Right atrium auricular region (tissue), 2 donors: ENCODE measurements around the gene ST3GAL2. TPM values are rescaled to one million over a fixed set of nuclear protein-coding genes. Genes with fewer than 3 reads are reported as not detected.

Experiments used
- DNase-seq: peaks from one replicate; pipeline ENCODE4 v3.0.0-alpha.2; 2019; ENCODE audit warnings: low spot score
- H3K27ac ChIP-seq, 2 donors: fragments of 200-600 bp; sonication (generic); 1 replicate in 1 of 2; 2 replicates in 1 of 2; pipeline ENCODE4 v1.5.1; 2016 to 2019
- H3K27me3 ChIP-seq, 2 donors: fragments of 200-600 bp; sonication (generic); one replicate each; pipeline versions ENCODE4 v1.5.1 to v1.6.0; 2017 to 2019
- H3K36me3 ChIP-seq: fragments of 200-600 bp; sonication (generic); one replicate; pipeline ENCODE4 v1.5.1; 2016
- H3K4me1 ChIP-seq, 2 donors: fragments of 200-600 bp; sonication (generic); one replicate each; pipeline versions ENCODE4 v1.5.1 to v1.6.0; 2017 to 2019
- H3K4me3 ChIP-seq, 2 donors: fragments of 200-600 bp; sonication (generic); 1 replicate in 1 of 2; 2 replicates in 1 of 2; pipeline ENCODE4 v1.5.1; 2017 to 2019; ENCODE audit warnings: mild to moderate bottlenecking in 1 of 2, moderate library complexity in 1 of 2
- H3K9me3 ChIP-seq, 2 donors: fragments of 200-600 bp; sonication (generic); one replicate each; pipeline ENCODE4 v1.5.1; 2019
- total RNA-seq, 2 donors: library from RNA; depleted of rRNA; stranded (reverse); fragments of >200 nt; gene quantifications; one replicate each; pipeline ENCODE4 v1.1.0, GENCODE V29; 2016
- TF ChIP-seq, protein P1 (sequence below), 2 donors: fragments of 200-600 bp; sonication (generic); IDR thresholded peaks; one replicate each; pipeline ENCODE4 v1.5.1; 2019; ENCODE audit warnings: antibody characterized with exemption in 2 of 2

ST3GAL2 gene
- total RNA-seq, 2 donors from 2014 or later, result 13.5 to 16.9 TPM

DNA sequence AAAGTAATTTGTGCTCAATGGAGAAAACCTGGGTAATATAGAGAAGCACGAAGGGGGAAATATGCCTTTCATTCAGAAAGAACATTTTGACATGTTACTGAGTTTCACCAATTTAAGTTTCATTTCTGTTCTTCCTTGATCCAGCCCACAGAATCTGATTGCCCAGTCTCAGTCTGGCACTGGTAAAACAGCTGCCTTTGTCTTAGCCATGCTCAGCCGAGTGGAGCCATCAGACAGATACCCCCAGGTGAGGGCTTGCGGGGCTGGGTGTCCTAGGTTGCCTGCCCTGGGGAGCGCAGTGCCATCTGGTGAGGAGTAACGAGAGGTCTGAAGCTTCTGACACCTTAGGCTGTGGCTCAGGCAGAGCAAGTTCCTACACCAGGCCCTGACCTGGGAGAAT is 74.5 kb downstream of the ST3GAL2 start:
- H3K9me3 ChIP-seq, result no peaks in the 10 kb centered on the region
- H3K27ac ChIP-seq, result no peak overlapping the region
- no peak for DNase-seq
- no peaks in the 10 kb centered on the region for H3K4me1 ChIP-seq
- no peaks in the 10 kb centered on the region for H3K27me3 ChIP-seq
- no peak overlapping the region for H3K4me3 ChIP-seq
- TF ChIP-seq, protein P1, sequence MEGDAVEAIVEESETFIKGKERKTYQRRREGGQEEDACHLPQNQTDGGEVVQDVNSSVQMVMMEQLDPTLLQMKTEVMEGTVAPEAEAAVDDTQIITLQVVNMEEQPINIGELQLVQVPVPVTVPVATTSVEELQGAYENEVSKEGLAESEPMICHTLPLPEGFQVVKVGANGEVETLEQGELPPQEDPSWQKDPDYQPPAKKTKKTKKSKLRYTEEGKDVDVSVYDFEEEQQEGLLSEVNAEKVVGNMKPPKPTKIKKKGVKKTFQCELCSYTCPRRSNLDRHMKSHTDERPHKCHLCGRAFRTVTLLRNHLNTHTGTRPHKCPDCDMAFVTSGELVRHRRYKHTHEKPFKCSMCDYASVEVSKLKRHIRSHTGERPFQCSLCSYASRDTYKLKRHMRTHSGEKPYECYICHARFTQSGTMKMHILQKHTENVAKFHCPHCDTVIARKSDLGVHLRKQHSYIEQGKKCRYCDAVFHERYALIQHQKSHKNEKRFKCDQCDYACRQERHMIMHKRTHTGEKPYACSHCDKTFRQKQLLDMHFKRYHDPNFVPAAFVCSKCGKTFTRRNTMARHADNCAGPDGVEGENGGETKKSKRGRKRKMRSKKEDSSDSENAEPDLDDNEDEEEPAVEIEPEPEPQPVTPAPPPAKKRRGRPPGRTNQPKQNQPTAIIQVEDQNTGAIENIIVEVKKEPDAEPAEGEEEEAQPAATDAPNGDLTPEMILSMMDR (IDR thresholded peaks at IDR 0.05), result no peak
- H3K36me3 ChIP-seq, result peaks cover 97% of the 10 kb centered on the region

GRCh38 chr16:70359552-70359951 is 79.3 kb downstream of the ST3GAL2 start:
- Histone ChIP-seq H3K4me1 (no peaks in the 10 kb centered on the region), H3K27me3 (no peaks in the 10 kb centered on the region), H3K27ac (no peak overlapping the region), H3K36me3 (peaks cover 96% of the 10 kb centered on the region), H3K9me3 (no peaks in the 10 kb centered on the region), H3K4me3 (no peak overlapping the region)
- TF ChIP-seq, protein P1 (IDR thresholded peaks at IDR 0.05), result no peak
- no peak for DNase-seq

DNA sequence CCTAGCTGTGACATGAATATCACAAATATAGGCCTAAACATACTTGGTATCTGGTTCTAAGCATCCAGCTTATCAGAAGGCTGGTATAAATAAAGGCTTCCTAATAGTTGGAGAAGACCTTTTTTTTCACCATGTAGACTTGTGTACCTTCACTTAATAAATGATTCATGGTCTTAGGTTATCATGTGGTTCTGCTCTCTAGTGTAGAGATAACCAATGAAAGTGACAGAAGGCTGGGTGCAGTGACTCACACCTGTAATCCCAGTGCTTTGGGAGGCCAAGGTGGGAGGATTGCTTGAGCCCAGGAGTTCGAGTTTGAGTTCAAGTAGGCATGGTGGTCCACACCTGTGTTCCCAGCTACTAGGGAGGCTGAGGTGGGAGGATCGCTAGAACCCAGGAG is 89.1 kb downstream of the ST3GAL2 start:
- Histone ChIP-seq H3K4me1 (peaks cover 0 to 29% of the 10 kb centered on the region in 2 donors), H3K27me3 (no peaks in the 10 kb centered on the region), H3K4me3 (no peak overlapping the region), H3K9me3 (no peaks in the 10 kb centered on the region), H3K27ac (no peak overlapping the region), H3K36me3 (peaks cover 33% of the 10 kb centered on the region)
- TF ChIP-seq, protein P1 (IDR thresholded peaks at IDR 0.05), result no peak
- DNase-seq, result no peak

DNA sequence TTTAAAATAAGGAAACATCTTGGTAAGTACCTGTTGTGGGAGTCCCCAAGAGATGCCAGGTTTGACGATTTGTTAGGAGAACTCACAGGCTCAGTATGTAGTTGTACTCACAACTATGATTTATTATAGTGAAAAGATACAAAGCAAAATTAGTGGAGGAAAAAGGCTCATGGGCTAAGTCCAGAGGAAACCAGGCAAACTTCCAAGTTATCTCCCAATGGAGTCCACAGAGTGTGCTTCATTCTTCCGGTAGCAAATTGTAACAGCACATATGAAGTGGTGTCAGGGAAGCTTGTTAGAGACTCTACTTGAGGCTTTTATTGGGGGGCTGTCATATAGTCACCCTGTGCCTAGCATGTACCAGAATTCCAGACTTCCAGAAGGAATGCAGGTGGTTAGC is 89.9 kb downstream of the ST3GAL2 start:
- Histone ChIP-seq H3K9me3 (no peaks in the 10 kb centered on the region), H3K36me3 (peaks cover 29% of the 10 kb centered on the region), H3K27me3 (no peaks in the 10 kb centered on the region), H3K4me3 (no peak overlapping the region), H3K27ac (no peak overlapping the region), H3K4me1 (peaks cover 0 to 29% of the 10 kb centered on the region in 2 donors)
- DNase-seq, result no peak
- TF ChIP-seq, protein P1 (IDR thresholded peaks at IDR 0.05), result no peak

GRCh38 chr16:70345840-70346239 is 93.1 kb downstream of the ST3GAL2 start:
- H3K4me1 ChIP-seq, result peaks cover 0 to 29% of the 10 kb centered on the region in 2 donors

DNA sequence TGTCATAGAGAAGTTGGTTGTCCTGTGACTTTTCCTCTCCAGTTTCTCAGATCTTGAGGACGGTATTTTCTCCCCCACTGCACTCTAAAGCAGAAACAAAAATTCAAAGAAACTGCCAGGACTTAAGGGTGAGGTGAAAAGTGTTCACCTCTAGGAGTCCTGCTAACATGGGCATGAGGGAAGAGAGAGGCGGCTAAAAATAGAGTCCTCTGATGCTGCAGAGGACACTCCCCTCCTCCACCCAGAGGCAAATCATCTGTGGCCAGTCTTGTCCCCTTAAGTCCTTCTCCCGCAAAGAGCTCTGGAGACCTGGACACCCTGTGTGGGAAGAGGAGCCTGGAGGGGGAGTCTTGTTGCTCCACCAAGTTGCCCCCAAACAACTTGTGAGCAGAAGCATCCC is 96.9 kb downstream of the ST3GAL2 start:
- Histone ChIP-seq H3K27ac (peak overlapping the region in 1 of 2 donors; percentile 31), H3K36me3 (no peaks in the 10 kb centered on the region), H3K27me3 (no peaks in the 10 kb centered on the region), H3K4me3 (no peak overlapping the region), H3K4me1 (peaks cover 0 to 7% of the 10 kb centered on the region in 2 donors), H3K9me3 (no peaks in the 10 kb centered on the region)
- TF ChIP-seq, protein P1 (IDR thresholded peaks at IDR 0.05), result no peak
- DNase-seq, result no peak

More at GRCh38 chr16:70345840-70346239, 93.1 kb downstream of the ST3GAL2 start:
- Histone ChIP-seq H3K9me3 (no peaks in the 10 kb centered on the region), H3K27me3 (no peaks in the 10 kb centered on the region), H3K4me3 (peak overlapping the region; percentile 69 to 94), H3K27ac (peak overlapping the region; percentile 89 to 94), H3K36me3 (peaks cover 5% of the 10 kb centered on the region)
- TF ChIP-seq, protein P1 (IDR thresholded peaks at IDR 0.05), result no peak
- no peak for DNase-seq
